SU-DHL-6 (cell line): Measurements from ENCODE around the gene DMGDH.

Source experiments
- H2AFZ ChIP-seq: fragments of 200-600 bp; sonication (generic); 2 replicates; pipeline ENCODE4 v1.6.1; 2014; ENCODE audit warnings: low read depth, mild to moderate bottlenecking, moderate library complexity, mixed read lengths, antibody characterized with exemption, low read length; ENCODE audit not compliant: severe bottlenecking
- H3F3A ChIP-seq: fragments of 200-600 bp; shearing (Covaris generic); 2 replicates; pipeline ENCODE4 v1.6.0; 2016; ENCODE audit warnings: antibody characterized with exemption, mild to moderate bottlenecking; ENCODE audit not compliant: insufficient read depth
- H3K27ac ChIP-seq: fragments of 200-600 bp; sonication (generic); 2 replicates; pipeline ENCODE4 v1.5.1; 2016; ENCODE audit warnings: low read depth, mild to moderate bottlenecking, low read length, moderate library complexity, mixed read lengths
- H3K27me3 ChIP-seq: fragments of 200-600 bp; sonication (generic), shearing (Covaris generic); 2 replicates; pipeline ENCODE4 v1.6.0; 2014; ENCODE audit warnings: mild to moderate bottlenecking, low read length
- H3K36me3 ChIP-seq: fragments of 200-600 bp; sonication (generic); 2 replicates; pipeline ENCODE4 v1.6.1; 2014; ENCODE audit warnings: mild to moderate bottlenecking, low read length, mixed read lengths
- H3K4me2 ChIP-seq: fragments of 300-600, 200-600 bp; shearing (Covaris generic), sonication (generic); 2 replicates; pipeline ENCODE4 v1.6.0; 2014; ENCODE audit warnings: low read length, low read depth, mild to moderate bottlenecking; ENCODE audit not compliant: poor library complexity, severe bottlenecking
- H3K4me3 ChIP-seq: fragments of 200-600 bp; sonication (generic); 2 replicates; pipeline ENCODE4 v1.5.1; 2014; ENCODE audit warnings: antibody characterized with exemption, low read length, mild to moderate bottlenecking, mixed read lengths; ENCODE audit not compliant: insufficient read depth, poor library complexity, severe bottlenecking
- H3K79me2 ChIP-seq: fragments of 200-600 bp; sonication (generic); 2 replicates; pipeline ENCODE4 v1.6.1; 2014; ENCODE audit warnings: mild to moderate bottlenecking, low read length, moderate library complexity; ENCODE audit not compliant: insufficient read depth
- H3K9ac ChIP-seq: fragments of 200-600 bp; sonication (generic); 2 replicates; pipeline ENCODE4 v1.7.0; 2014; ENCODE audit warnings: mild to moderate bottlenecking, low read length
- H3K9me2 ChIP-seq: fragments of 200-600 bp; sonication (generic); replicated peaks from 2 replicates; pipeline ENCODE4 v1.6.1; 2014; ENCODE audit warnings: low read length; ENCODE audit not compliant: insufficient read depth
- H3K9me3 ChIP-seq: fragments of 200-600 bp; sonication (generic); 2 replicates; pipeline ENCODE4 v1.6.1; 2014; ENCODE audit warnings: low read length, mixed read lengths; ENCODE audit not compliant: insufficient read depth
- H4K20me1 ChIP-seq: fragments of 200-600 bp; sonication (generic); 2 replicates; pipeline ENCODE4 v1.6.1; 2014; ENCODE audit warnings: low read depth, mild to moderate bottlenecking, antibody characterized with exemption, low read length, moderate library complexity, mixed read lengths
- EZH2phosphoT487 ChIP-seq: fragments of 200-600 bp; sonication (generic), shearing (Covaris generic); conservative IDR thresholded peaks from 2 replicates; pipeline ENCODE4 v1.6.1; 2018; ENCODE audit warnings: mild to moderate bottlenecking, antibody characterized with exemption, low read length, moderate library complexity, mixed read lengths
- TF ChIP-seq, protein P1 (sequence below): fragments of 200-600 bp; sonication (generic); IDR thresholded peaks from one replicate; pipeline ENCODE4 v1.5.1; 2017; ENCODE audit warnings: antibody characterized with exemption, mild to moderate bottlenecking, low read length, moderate library complexity; ENCODE audit not compliant: insufficient read depth, poor library complexity, severe bottlenecking

Gene DMGDH

DNA sequence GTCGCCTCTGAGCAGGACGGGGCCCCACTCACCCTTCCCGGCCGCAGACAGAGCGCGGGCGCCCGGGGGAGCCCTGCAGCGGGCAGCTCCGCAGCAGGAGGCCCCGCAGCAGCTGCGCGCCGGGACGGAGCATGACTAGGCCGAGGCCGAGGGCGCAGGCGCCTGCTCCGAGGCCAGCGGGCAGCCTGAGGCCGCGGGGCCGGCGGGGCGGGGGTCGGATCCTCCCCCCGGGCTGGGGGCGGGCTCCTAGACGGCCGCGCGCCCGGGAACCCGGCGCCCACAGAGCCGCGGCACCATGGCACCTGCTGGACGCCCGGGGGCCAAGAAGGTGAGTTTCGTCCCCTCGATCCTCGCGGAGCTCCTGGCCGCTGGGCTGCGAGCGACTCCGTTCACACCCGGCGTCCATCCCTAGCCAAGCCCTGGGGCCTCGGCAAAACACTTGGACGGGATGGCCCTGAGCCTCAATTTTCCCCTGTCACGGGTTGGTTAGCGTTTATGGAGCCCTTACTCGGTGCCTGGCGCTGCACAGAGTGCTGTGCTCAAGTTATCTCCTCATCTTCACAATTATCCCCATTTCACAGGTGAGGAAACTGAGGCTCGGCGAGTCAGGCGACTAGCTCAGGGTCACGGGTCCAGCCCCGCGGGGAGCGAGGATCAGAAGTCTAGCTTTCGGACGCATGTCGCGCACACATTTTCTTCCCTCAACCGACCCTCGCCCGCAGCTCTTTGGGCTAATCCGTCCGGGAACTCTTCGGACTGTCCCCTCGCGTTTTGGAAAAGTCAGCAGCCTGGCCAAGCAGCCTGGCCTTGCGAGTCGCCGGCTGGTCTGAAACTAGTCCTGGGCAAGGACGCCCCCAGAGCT lies at the start of gene DMGDH, which contains the start of gene BHMT2:
Gene DMGDH (minus strand): TSS at position 187 of the 862 bp plus-strand sequence. CDS start 54 bp downstream, at position 133.
Gene BHMT2 (plus strand): TSS at position 280 of the 862 bp plus-strand sequence. CDS start 16 bp downstream, at position 296.
- H3K4me2 ChIP-seq, result no peak within 1 kb of the TSS
- no peak within 1 kb of the TSS for H3K4me3 ChIP-seq
- H3K79me2 ChIP-seq, result no peaks in the 10 kb centered on the region
- no peaks in the 10 kb centered on the region for H3K27me3 ChIP-seq
- H3K9me2 ChIP-seq, result no peaks in the 10 kb centered on the region
- H3K9ac ChIP-seq, result no peak within 1 kb of the TSS
- no peaks in the 10 kb centered on the region for H3K36me3 ChIP-seq
- no peak within 1 kb of the TSS for H2AFZ ChIP-seq
- no peaks in the 10 kb centered on the region for H3K9me3 ChIP-seq
- H3F3A ChIP-seq, result no peaks in the 10 kb centered on the region
- TF ChIP-seq EZH2phosphoT487, result no peak
- TF ChIP-seq, protein P1, sequence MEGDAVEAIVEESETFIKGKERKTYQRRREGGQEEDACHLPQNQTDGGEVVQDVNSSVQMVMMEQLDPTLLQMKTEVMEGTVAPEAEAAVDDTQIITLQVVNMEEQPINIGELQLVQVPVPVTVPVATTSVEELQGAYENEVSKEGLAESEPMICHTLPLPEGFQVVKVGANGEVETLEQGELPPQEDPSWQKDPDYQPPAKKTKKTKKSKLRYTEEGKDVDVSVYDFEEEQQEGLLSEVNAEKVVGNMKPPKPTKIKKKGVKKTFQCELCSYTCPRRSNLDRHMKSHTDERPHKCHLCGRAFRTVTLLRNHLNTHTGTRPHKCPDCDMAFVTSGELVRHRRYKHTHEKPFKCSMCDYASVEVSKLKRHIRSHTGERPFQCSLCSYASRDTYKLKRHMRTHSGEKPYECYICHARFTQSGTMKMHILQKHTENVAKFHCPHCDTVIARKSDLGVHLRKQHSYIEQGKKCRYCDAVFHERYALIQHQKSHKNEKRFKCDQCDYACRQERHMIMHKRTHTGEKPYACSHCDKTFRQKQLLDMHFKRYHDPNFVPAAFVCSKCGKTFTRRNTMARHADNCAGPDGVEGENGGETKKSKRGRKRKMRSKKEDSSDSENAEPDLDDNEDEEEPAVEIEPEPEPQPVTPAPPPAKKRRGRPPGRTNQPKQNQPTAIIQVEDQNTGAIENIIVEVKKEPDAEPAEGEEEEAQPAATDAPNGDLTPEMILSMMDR, result no peak
- no peak within 1 kb of the TSS for H3K27ac ChIP-seq
- no peaks in the 10 kb centered on the region for H4K20me1 ChIP-seq

DNA sequence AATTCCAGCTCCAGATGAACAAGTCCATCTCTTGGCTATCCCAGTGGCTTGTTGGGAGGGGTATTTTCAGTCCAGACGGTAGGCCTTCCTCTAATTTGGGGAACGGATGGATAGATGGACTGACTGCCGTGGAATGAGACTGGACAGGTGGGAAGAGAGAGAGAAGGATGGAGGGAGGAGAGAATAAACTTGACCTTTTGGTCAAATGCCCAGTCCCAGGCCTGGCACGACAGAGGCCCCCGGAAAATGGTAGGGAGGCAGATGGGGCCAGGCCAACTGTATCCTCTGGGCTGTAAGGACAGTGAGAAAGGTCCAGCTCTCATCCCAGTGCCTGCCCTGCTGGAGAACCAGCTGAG lies 43.2 kb upstream of the DMGDH start:
- Histone ChIP-seq H3K9me3 (no peaks in the 10 kb centered on the region), H3F3A (no peaks in the 10 kb centered on the region), H3K4me3 (no peak overlapping the region), H3K79me2 (no peaks in the 10 kb centered on the region), H3K9me2 (no peaks in the 10 kb centered on the region), H3K36me3 (no peaks in the 10 kb centered on the region), H3K9ac (no peak overlapping the region), H4K20me1 (no peaks in the 10 kb centered on the region), H3K27ac (no peak overlapping the region), H2AFZ (no peak overlapping the region), H3K4me2 (no peak overlapping the region), H3K27me3 (no peaks in the 10 kb centered on the region)
- TF ChIP-seq, protein P1, result no peak
- no peak for TF ChIP-seq EZH2phosphoT487

DNA sequence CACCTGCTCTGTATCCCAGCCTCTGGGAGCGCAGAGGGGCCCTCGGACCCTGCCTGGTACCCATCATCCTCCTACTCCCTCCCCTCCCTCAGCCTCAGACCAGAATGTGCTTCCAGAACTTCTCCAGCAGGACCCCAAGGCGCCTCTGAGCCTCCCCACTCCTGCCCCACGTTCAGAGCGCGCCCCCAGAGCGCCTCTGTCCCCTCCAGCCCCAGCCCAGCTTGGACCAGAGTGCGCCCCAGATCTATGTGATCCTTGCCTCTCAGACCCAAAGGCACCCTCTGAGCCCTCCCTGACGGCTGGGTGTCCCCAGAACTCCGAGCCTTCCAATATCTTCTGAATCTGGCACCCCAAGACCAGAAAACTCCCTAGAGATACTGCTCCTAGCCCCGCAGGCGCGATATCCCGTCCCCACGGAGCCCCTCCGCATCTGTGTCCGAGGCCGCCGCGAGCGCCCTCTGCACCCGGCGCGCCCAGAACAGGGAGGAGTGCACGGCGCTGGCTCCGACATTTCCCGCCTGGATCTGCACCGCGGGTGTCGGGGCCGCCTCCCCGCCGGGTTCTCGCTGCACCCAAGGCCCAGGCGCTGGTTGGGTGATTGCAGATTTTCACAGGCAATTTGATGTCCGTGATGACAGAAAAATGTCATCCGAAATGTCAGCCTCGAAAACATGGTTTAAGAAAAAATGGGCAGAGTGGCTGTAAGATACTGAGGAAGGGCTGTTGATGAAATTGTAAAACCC lies 42.7 kb upstream of the DMGDH start:
- H3K27ac ChIP-seq, result no peak overlapping the region
- no peaks in the 10 kb centered on the region for H3K36me3 ChIP-seq
- TF ChIP-seq, protein P1, result no peak
- no peak for TF ChIP-seq EZH2phosphoT487
- no peak overlapping the region for H3K4me3 ChIP-seq
- no peak overlapping the region for H3K4me2 ChIP-seq
- H3F3A ChIP-seq, result no peaks in the 10 kb centered on the region
- H2AFZ ChIP-seq, result no peak overlapping the region
- no peaks in the 10 kb centered on the region for H4K20me1 ChIP-seq
- H3K27me3 ChIP-seq, result no peaks in the 10 kb centered on the region
- no peaks in the 10 kb centered on the region for H3K79me2 ChIP-seq
- H3K9ac ChIP-seq, result no peak overlapping the region
- no peaks in the 10 kb centered on the region for H3K9me3 ChIP-seq
- H3K9me2 ChIP-seq, result no peaks in the 10 kb centered on the region
